ENCODE measurements around the gene CCNF.

The CCNF gene

GRCh38 chr16:2482708-2483534 is 53.7 kb downstream of the CCNF start:
- no peaks in the 10 kb centered on the region for H3K9me3 ChIP-seq (ENCODE audit: low read length)
- no peaks in the 10 kb centered on the region for H3K79me2 ChIP-seq (ENCODE audit: insufficient read depth, low read length)
- no peak overlapping the region for H3K4me2 ChIP-seq (ENCODE audit: low read length)
- no peaks in the 10 kb centered on the region; the same call in 1 of the 2 replicates for H3K27me3 ChIP-seq (ENCODE audit: insufficient read depth, low read length)
- H3K9me2 ChIP-seq (ENCODE audit: low read depth, low read length) = no peaks in the 10 kb centered on the region
- no peak overlapping the region for H3K4me3 ChIP-seq (ENCODE audit: low read depth, low read length, poor library complexity, severe bottlenecking)
- H3K9ac ChIP-seq (ENCODE audit: low read length) = no peak overlapping the region
- no peaks in the 10 kb centered on the region for H3F3A ChIP-seq (ENCODE audit: insufficient read depth, low read length)
- H3K27ac ChIP-seq (ENCODE audit: low read depth, low read length, poor library complexity, severe bottlenecking) = no peak overlapping the region
- H3K4me1 ChIP-seq (ENCODE audit: insufficient read depth, low read length, severe bottlenecking) = peaks cover 8% of the 10 kb centered on the region
- no peak overlapping the region for H2AFZ ChIP-seq (ENCODE audit: low read length)
- H4K20me1 ChIP-seq (ENCODE audit: insufficient read depth, low read length) = no peaks in the 10 kb centered on the region
- no peaks in the 10 kb centered on the region for H3K36me3 ChIP-seq (ENCODE audit: insufficient read depth, low read length)
- TF ChIP-seq EZH2 (IDR thresholded peaks at IDR 0.05; ENCODE audit: borderline replicate concordance, low read length) (no peak), CTCF (IDR thresholded peaks at IDR 0.05; ENCODE audit: low read length) (no peak)

- no peaks in the 10 kb centered on the region for H3K79me2 ChIP-seq (ENCODE audit: insufficient read depth, low read length)
Observed at GRCh38 chr16:2483939-2484897, 55.0 kb downstream of the CCNF start.

More at GRCh38 chr16:2483939-2484897, 55.0 kb downstream of the CCNF start:
- Histone ChIP-seq H3K9ac (ENCODE audit: low read length) (no peak overlapping the region), H3K4me1 (ENCODE audit: insufficient read depth, low read length, severe bottlenecking) (peaks cover 8% of the 10 kb centered on the region), H3K36me3 (ENCODE audit: insufficient read depth, low read length) (no peaks in the 10 kb centered on the region), H3K4me2 (ENCODE audit: low read length) (no peak overlapping the region), H3F3A (ENCODE audit: insufficient read depth, low read length) (no peaks in the 10 kb centered on the region), H4K20me1 (ENCODE audit: insufficient read depth, low read length) (no peaks in the 10 kb centered on the region), H3K27ac (ENCODE audit: low read depth, low read length, poor library complexity, severe bottlenecking) (no peak overlapping the region), H3K9me3 (ENCODE audit: low read length) (no peaks in the 10 kb centered on the region), H3K27me3 (ENCODE audit: insufficient read depth, low read length) (no peaks in the 10 kb centered on the region; the same call in 1 of the 2 replicates), H2AFZ (ENCODE audit: low read length) (no peak overlapping the region), H3K9me2 (ENCODE audit: low read depth, low read length) (no peaks in the 10 kb centered on the region), H3K4me3 (ENCODE audit: low read depth, low read length, poor library complexity, severe bottlenecking) (no peak overlapping the region)
- TF ChIP-seq CTCF (IDR thresholded peaks at IDR 0.05; ENCODE audit: low read length) (no peak), EZH2 (IDR thresholded peaks at IDR 0.05; ENCODE audit: borderline replicate concordance, low read length) (no peak)
